GM21528 (cell line): ENCODE data around the gene ITPKB.

Source experiments
- ATAC-seq: cut with Tn5 transposase; IDR thresholded peaks from one replicate; pipeline ENCODE4 v1.9.1; 2021; ENCODE audit warnings: mild to moderate bottlenecking, moderate library complexity; ENCODE audit not compliant: unreplicated experiment, low FRiP score

Gene ITPKB

DNA sequence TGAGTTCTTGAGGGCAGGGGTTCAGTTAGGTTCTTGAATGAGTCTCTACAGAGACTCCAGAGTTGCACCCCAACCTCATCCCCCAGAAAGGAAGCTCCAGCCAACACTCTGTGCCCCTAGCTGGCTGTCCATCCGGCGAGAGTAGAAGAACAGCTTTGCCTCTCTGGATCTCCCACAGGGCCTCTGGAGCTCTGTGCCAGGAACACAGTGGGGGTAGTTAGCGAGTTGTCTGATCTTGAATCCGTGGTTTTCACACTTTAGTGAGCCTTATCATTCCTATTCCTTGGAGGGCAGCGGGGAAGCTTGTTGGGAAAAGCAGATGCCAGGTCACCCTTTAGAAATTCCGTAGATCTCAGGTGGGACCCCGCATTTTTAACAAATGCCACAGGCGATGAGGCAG is 145.5 kb downstream of the ITPKB start:
- no peak for ATAC-seq

DNA sequence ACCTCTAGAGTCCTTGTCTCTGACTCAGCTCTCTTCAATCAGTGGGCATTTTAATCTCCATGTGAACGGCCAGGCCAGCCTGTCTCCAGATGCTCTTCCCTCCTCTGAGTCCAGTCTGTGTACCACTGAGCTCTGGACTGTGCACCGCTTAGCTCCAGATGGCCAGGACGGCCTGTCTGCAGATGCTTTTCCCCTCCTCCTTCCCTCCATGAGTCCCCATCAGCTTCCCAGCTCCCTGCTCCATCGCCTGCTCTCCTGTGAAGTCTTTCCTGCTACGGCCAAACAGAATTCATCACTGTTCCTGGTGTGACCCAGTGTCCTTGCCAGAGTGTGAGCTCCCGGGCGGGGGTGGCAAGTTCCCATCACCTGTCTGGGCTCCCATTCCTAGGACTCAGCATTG is 148.5 kb downstream of the ITPKB start:
- no peak for ATAC-seq

DNA sequence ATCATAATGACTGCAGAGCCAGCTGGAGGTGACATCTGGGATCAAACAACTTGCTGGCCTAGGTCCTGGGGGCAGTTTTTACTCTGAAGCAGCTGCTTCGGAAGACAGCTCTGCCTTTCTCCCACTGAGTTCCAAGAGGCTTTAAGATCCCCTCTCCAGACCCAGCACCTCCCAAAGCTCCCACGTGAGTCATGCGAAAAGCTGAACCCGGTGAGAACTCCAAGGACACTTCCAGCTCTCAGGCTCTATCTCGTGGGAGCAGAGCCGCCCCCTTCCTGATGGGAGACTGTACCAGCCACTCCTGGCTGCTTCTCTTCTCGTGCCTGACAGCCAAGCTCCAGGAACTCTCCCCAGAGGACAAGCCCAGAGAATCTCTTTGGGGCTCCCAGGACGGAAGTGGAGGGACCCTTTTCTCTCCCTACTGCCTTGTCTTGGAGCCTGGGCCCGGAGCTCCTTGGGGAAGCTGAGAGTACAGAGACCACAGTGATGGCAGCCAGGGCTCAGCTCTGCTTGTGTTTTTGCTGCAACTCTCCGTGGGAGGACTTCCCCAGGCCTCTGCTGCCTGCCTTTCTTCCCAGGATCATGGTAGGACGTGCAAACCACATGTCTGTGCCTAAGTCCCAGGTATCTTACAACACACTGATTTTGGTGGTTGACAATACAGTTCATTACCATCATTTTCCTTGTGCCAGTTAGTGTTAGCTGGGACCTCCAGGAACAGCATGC is 149.9 kb downstream of the ITPKB start:
- no peak for ATAC-seq

DNA sequence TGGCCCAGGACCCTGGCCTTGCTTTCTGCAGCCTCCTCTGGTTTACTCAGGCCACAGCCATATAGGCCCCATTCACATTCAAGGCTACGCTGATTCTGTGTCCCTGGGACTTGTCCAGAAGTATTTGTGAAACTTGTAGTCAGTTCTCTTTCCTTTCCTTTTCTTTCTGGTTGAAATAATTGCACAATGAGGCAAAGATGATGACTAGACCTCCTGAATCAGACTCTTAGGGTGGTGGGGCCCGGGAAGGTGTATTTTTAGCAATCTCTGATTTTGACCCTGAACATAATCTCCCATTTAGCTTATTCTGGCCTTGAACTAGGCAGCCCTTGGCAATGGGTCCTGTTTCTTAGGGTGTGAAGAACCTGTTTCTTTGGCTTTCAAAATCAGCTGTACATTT is 150.6 kb downstream of the ITPKB start:
- ATAC-seq, result no peak

DNA sequence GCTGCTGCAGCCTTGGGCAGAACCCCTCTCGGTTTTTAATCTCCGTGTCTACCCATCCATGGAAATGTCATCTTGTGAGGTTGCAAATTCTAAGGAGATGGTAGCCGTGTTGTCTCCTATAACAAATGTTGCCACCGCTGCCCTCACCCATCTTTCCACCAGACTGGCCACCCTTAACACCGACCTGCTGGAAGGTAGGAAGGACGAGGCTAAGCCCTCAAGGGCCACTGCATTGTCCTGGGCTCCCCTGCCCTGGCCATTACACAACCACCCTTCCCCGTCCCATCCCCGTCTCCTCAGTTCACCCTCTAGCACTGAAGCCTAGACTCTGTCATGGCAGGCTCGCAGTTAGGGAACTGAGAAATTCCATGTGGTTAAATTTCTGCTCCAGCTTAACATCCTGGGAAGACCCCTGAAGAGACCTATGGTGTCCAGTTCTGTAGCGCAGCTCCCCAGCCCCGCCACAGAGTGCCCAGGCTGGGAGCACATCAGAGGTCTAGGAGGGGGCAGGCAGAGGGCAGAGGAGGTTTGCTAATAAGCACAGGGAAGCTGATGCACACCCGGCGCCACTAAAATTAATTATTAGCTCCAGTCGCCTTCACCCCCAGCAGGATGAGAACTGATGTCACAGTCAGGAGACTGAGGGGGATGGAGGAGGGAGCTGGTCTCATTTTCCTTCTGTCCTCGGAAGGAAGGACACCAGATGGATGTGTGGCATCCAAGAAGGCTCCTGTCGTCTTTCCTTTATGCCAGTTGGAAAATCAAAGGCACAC is 152.2 kb downstream of the ITPKB start:
- ATAC-seq, result no peak

DNA sequence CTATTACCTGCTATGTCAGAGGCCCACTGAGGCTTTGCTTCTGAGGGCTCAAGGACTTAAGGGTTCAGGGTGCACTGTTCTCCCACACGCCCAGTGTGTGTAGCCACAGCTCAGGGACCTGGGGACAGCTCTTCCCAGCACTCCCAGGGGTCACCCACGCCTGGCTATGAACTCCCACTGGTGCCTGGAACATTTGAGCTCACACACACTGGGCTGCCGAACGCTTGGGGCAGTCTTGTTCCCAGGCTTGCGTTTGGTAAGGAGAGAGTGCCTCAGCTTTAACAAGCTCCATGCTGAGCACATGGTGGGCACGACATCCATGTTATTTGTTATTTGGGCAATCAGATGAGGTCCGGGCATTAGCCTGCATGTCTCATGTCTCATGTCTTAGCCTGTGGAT is 153.0 kb downstream of the ITPKB start:
- ATAC-seq, result no peak

DNA sequence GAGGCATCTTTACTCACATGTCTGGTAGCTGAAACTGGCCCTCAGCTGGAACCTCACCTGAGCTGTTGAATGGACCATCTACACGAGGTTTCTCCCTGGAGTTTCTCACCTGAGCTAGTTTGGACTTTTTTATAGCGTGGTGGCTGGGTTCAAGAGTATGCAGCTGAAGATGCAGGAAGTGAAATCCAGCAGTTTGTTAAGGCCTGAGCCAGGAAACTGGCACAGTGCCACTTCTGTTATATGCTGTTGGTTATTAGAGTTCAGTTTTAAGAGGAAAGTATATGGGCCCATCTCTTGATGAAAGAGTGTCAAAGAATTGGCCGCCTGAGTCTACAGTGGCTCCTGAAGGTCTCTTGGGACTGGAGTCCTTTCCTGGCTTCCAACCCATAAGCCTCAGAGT is 154.9 kb downstream of the ITPKB start:
- ATAC-seq, result no peak

DNA sequence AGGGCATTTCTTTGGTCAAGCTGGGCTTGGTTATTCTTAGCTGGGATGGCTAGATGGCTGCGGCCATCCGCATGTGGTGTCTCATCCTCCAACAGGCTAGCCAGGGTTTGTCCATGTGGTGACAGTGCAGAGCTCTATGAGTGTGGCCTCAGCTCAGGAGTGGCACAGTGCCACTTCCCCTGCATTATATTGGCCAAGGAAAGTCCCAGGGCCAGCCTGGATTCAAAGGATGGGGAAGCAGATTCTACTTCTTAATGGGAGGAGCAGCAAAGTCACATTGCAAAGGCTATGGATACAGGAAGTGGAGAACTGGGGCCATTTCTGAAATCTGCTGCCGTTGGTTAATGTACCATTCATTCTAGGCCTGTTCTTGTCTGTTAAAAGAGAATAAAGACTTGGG is 156.1 kb downstream of the ITPKB start:
- ATAC-seq, result no peak
